ENCODE results near the gene CACNG6.

The CACNG6 gene

GRCh38 chr19:53971673-53972072 is 19.8 kb upstream of the CACNG6 start:
- no peak for FAIRE-seq
- no peak for DNase-seq (ENCODE audit: insufficient read length)

GRCh38 chr19:53977429-53977990 is 13.9 kb upstream of the CACNG6 start:
- TF ChIP-seq POLR2A (IDR thresholded peaks at IDR 0.05; ENCODE audit: low read depth, low read length) = no peak
- no peak for TF ChIP-seq POLR2AphosphoS5 (IDR thresholded peaks at IDR 0.05; ENCODE audit: low read depth, low read length)
- no peak for TF ChIP-seq TAF1 (IDR thresholded peaks at IDR 0.05; ENCODE audit: borderline replicate concordance, low read depth, low read length)
- DNase-seq (ENCODE audit: insufficient read length) = no peak
- FAIRE-seq = no peak

More at GRCh38 chr19:53971673-53972072, 19.8 kb upstream of the CACNG6 start:
- TF ChIP-seq POLR2AphosphoS5 (IDR thresholded peaks at IDR 0.05; ENCODE audit: low read depth, low read length) (no peak), POLR2A (IDR thresholded peaks at IDR 0.05; ENCODE audit: low read depth, low read length) (no peak), TAF1 (IDR thresholded peaks at IDR 0.05; ENCODE audit: borderline replicate concordance, low read depth, low read length) (no peak)

- TF ChIP-seq POLR2A (IDR thresholded peaks at IDR 0.05; ENCODE audit: low read depth, low read length) (no peak), POLR2AphosphoS5 (IDR thresholded peaks at IDR 0.05; ENCODE audit: low read depth, low read length) (no peak), TAF1 (IDR thresholded peaks at IDR 0.05; ENCODE audit: borderline replicate concordance, low read depth, low read length) (no peak)
- DNase-seq (ENCODE audit: insufficient read length) (no peak), FAIRE-seq (no peak)
Observed at GRCh38 chr19:53977991-53978731, 13.3 kb upstream of the CACNG6 start.

DNA sequence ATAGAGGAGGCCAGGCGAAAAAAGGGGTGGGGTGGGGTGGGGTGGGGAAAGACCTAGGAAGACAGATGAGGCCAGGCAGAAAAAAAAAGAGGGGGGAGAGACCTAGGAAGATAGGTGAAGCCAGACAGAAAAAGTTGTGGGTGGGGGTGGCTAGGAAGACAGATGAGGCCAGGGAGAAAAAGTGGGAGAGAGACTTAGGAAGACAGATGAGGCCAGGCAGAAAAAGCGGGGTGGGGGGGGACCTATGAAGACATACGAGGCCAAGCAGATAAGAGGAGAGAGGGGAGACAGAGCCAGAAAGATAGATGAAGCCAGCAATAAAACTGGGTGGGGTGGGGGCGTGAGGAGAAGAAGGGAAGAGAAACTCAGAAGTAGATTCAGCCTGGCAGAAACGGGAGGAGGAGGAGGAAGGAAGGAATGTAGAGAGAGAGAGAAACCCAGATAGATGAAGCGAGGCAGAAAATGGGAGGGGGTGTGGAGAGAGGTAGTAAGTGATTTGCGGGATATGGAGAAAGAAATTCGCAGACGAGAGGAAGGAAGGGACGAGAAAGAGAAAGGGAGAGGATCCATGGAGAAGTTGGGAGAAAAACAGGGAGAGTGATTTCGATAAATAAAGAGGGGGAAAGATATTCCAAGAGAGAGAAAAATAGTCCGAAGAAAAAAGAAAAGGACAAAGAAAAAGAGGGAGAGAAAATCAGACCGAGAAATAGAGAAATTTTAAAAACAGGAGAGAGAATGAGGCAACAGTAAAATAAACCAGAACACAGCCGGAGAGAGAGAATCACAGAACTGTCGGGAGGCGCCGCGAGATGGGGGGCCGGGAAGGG is 12.2 kb upstream of the CACNG6 start:
- no peak for FAIRE-seq
- TF ChIP-seq TAF1 (IDR thresholded peaks at IDR 0.05; ENCODE audit: borderline replicate concordance, low read depth, low read length) (no peak), POLR2A (IDR thresholded peaks at IDR 0.05; ENCODE audit: low read depth, low read length) (no peak), POLR2AphosphoS5 (IDR thresholded peaks at IDR 0.05; ENCODE audit: low read depth, low read length) (no peak)
- no peak for DNase-seq (ENCODE audit: insufficient read length)

GRCh38 chr19:53980539-53981375 is 10.7 kb upstream of the CACNG6 start:
- TF ChIP-seq TAF1 (IDR thresholded peaks at IDR 0.05; ENCODE audit: borderline replicate concordance, low read depth, low read length) = no peak
- TF ChIP-seq POLR2A (IDR thresholded peaks at IDR 0.05; ENCODE audit: low read depth, low read length) = no peak
- no peak for TF ChIP-seq POLR2AphosphoS5 (IDR thresholded peaks at IDR 0.05; ENCODE audit: low read depth, low read length)
- DNase-seq (ENCODE audit: insufficient read length) (no peak), FAIRE-seq (no peak)

- TF ChIP-seq POLR2AphosphoS5 (IDR thresholded peaks at IDR 0.05; ENCODE audit: low read depth, low read length) (no peak), POLR2A (IDR thresholded peaks at IDR 0.05; ENCODE audit: low read depth, low read length) (no peak), TAF1 (IDR thresholded peaks at IDR 0.05; ENCODE audit: borderline replicate concordance, low read depth, low read length) (no peak)
- FAIRE-seq (no peak), DNase-seq (ENCODE audit: insufficient read length) (no peak)
Observed at GRCh38 chr19:53981376-53981951, 10.0 kb upstream of the CACNG6 start.

GRCh38 chr19:53982001-53982451 is 9.4 kb upstream of the CACNG6 start:
- no peak for TF ChIP-seq TAF1 (IDR thresholded peaks at IDR 0.05; ENCODE audit: borderline replicate concordance, low read depth, low read length)
- no peak for TF ChIP-seq POLR2AphosphoS5 (IDR thresholded peaks at IDR 0.05; ENCODE audit: low read depth, low read length)
- TF ChIP-seq POLR2A (IDR thresholded peaks at IDR 0.05; ENCODE audit: low read depth, low read length) = no peak
- DNase-seq (ENCODE audit: insufficient read length) (no peak), FAIRE-seq (no peak)

- DNase-seq (ENCODE audit: insufficient read length) (no peak), FAIRE-seq (no peak)
- no peak for TF ChIP-seq TAF1 (IDR thresholded peaks at IDR 0.05; ENCODE audit: borderline replicate concordance, low read depth, low read length)
- no peak for TF ChIP-seq POLR2A (IDR thresholded peaks at IDR 0.05; ENCODE audit: low read depth, low read length)
- no peak for TF ChIP-seq POLR2AphosphoS5 (IDR thresholded peaks at IDR 0.05; ENCODE audit: low read depth, low read length)
Observed at GRCh38 chr19:53982611-53983010, 8.8 kb upstream of the CACNG6 start.

DNA sequence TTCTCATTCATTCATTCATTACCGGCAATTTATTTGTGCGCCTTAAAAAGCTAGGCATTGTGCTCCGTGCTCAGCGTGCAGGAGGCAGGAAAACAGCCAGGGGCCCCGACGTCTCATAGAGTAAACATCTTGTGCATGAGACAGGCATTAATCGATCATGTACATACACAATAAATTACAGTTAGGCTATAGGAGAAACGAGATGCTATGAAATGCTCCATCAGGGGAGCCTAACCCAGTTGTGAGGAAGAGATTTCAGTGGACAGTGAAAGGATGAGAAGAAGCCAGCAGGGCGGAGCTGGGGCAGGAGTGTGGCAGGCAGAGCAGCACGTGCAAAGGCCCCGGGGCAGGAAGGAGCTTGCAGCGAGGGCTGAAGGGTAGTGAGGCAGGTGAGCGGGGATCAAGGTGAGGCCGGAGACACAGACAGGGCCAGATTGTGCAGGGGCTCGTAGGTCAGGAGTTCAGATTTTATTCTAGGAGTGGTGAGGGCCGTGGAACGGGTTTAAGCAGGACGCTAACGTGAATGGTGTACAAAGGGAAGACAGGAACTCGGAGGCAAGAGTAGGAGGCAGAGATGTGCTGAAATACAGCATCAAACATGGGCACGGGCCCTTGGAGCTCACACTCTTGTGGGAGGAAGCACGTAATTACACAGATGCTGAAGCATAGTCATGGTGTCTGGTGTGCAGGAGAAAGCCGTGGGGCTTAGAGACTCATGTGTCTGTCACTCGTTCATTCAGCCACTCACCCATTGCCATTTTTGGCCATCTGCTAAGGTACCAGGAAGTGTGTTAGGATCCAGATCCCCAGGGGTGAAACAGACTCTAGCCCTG is 7.8 kb upstream of the CACNG6 start:
- DNase-seq (ENCODE audit: insufficient read length) (no peak), FAIRE-seq (no peak)
- TF ChIP-seq POLR2A (IDR thresholded peaks at IDR 0.05; ENCODE audit: low read depth, low read length) = no peak
- TF ChIP-seq TAF1 (IDR thresholded peaks at IDR 0.05; ENCODE audit: borderline replicate concordance, low read depth, low read length) = no peak

DNA sequence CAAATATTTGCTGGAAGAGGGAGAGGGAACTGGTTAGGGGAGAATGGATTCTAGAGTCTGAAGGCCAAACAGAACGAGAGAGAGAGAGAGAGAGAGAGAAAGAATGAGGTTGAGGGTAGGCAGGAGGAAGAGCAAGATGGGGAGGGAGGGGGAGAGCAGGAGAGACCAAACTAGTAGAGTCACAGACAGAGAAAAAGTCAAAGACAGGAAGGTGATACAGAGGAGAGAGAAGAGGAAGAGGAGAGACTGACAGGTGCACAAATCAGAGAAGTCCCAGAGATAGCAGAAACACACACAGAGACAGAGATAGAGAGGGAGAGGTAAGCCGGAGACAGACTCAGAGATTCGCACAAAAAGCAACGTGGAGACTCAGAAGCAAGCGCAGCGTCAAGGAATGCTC is 5.6 kb upstream of the CACNG6 start:
- FAIRE-seq (no peak), DNase-seq (ENCODE audit: insufficient read length) (no peak)
- TF ChIP-seq TAF1 (IDR thresholded peaks at IDR 0.05; ENCODE audit: borderline replicate concordance, low read depth, low read length) (no peak), POLR2A (IDR thresholded peaks at IDR 0.05; ENCODE audit: low read depth, low read length) (no peak), POLR2AphosphoS5 (IDR thresholded peaks at IDR 0.05; ENCODE audit: low read depth, low read length) (no peak)
